ENCODE measurements around the gene FOSL1.

FOSL1 gene

GRCh38 chr11:65890324-65891218, 9.6 kb downstream of the FOSL1 start, which contains the start of gene CCDC85B:
Gene CCDC85B (plus strand): TSS chr11:65890673. CDS start chr11:65890784, 111 bp downstream.
- DNase-seq (ENCODE audit: low spot score), result peak; percentile 93
- Histone ChIP-seq H3K36me3 (replicated peaks in 1 of 2; ENCODE audit: control insufficient read depth in 2 of 2, insufficient read depth in 2 of 2, low read length in 2 of 2) (peaks cover 10 to 15% of the 10 kb centered on the region in 2 donors), H3K9me3 (replicated peaks in 1 of 2; ENCODE audit: control insufficient read depth in 2 of 2, insufficient read depth in 1 of 2, low read depth in 1 of 2, low read length in 2 of 2) (no peaks in the 10 kb centered on the region), H2BK120ac (ENCODE audit: low read depth, low read length) (peak within 1 kb of the TSS; percentile 93), H2BK5ac (ENCODE audit: low read length) (peak within 1 kb of the TSS; percentile 89), H3K23ac (ENCODE audit: low read depth, low read length, poor library complexity) (peak within 1 kb of the TSS; percentile 94), H3K18ac (ENCODE audit: low read length) (peak within 1 kb of the TSS; percentile 98), H3K14ac (ENCODE audit: low read length) (peak within 1 kb of the TSS; percentile 99), H3K27ac (replicated peaks; ENCODE audit: low read length) (peak within 1 kb of the TSS; percentile 48), H3K79me1 (ENCODE audit: low read depth, low read length) (peaks cover 3% of the 10 kb centered on the region), H3K27me3 (ENCODE audit: control insufficient read depth in 3 of 3, insufficient read depth in 3 of 3, low read depth in 1 of 3, low read length in 3 of 3) (peaks cover 0 to 15% (median 0%) of the 10 kb centered on the region in 3 experiments), H3K4me3 (ENCODE audit: low read length in 2 of 2) (peak within 1 kb of the TSS; percentile 57 to 86), H2AK5ac (ENCODE audit: low read depth, low read length) (peak within 1 kb of the TSS; percentile 97), H4K8ac (ENCODE audit: low read depth, low read length) (peak within 1 kb of the TSS; percentile 85), H3K9ac (ENCODE audit: low read depth, low read length, poor library complexity) (peak within 1 kb of the TSS; percentile 96), H2AFZ (ENCODE audit: low read length) (peak within 1 kb of the TSS; percentile 90), H2BK15ac (ENCODE audit: low read length) (peak within 1 kb of the TSS; percentile 42), H4K91ac (ENCODE audit: low read depth, low read length, poor library complexity) (no peak within 1 kb of the TSS), H3K4ac (ENCODE audit: low read length) (peak within 1 kb of the TSS; percentile 80), H2BK12ac (ENCODE audit: low read length) (peak within 1 kb of the TSS; percentile 52), H3K4me2 (ENCODE audit: insufficient read depth, low read length, poor library complexity, severe bottlenecking) (peak within 1 kb of the TSS; percentile 100), H3K4me1 (ENCODE audit: control insufficient read depth in 2 of 2, insufficient read depth in 1 of 2, low read depth in 1 of 2, low read length in 2 of 2) (peaks cover 24 to 27% of the 10 kb centered on the region in 2 donors)
- no CpG with 5 or more reads among the region's 94 CpGs for WGBS, 2 donors (ENCODE audit: extremely low coverage in 2 of 2, insufficient read length in 2 of 2, insufficient replicate concordance in 1 of 2)

GRCh38 chr11:65888163-65888814, 11.9 kb downstream of the FOSL1 start, which contains the start of gene FIBP:
Gene FIBP (minus strand): TSS chr11:65888471. CDS start chr11:65888418, 53 bp downstream.
- Histone ChIP-seq H4K8ac (ENCODE audit: low read depth, low read length) (no peak within 1 kb of the TSS), H2BK120ac (ENCODE audit: low read depth, low read length) (no peak within 1 kb of the TSS), H3K23ac (ENCODE audit: low read depth, low read length, poor library complexity) (peak within 1 kb of the TSS; percentile 99), H2BK5ac (ENCODE audit: low read length) (peak within 1 kb of the TSS; percentile 96), H3K4ac (ENCODE audit: low read length) (peak within 1 kb of the TSS; percentile 8), H3K27me3 (ENCODE audit: control insufficient read depth in 3 of 3, insufficient read depth in 3 of 3, low read depth in 1 of 3, low read length in 3 of 3) (peaks cover 0 to 15% (median 0%) of the 10 kb centered on the region in 3 experiments), H2AK5ac (ENCODE audit: low read depth, low read length) (peak within 1 kb of the TSS; percentile 36), H3K79me1 (ENCODE audit: low read depth, low read length) (peaks cover 3% of the 10 kb centered on the region), H2BK12ac (ENCODE audit: low read length) (no peak within 1 kb of the TSS), H2BK15ac (ENCODE audit: low read length) (peak within 1 kb of the TSS; percentile 40), H3K9ac (ENCODE audit: low read depth, low read length, poor library complexity) (peak within 1 kb of the TSS; percentile 95), H3K27ac (replicated peaks; ENCODE audit: low read length) (peak within 1 kb of the TSS; percentile 95), H3K14ac (ENCODE audit: low read length) (peak within 1 kb of the TSS; percentile 1), H3K36me3 (replicated peaks in 1 of 2; ENCODE audit: control insufficient read depth in 2 of 2, insufficient read depth in 2 of 2, low read length in 2 of 2) (peaks cover 26 to 36% of the 10 kb centered on the region in 2 donors), H4K91ac (ENCODE audit: low read depth, low read length, poor library complexity) (no peak within 1 kb of the TSS), H2AFZ (ENCODE audit: low read length) (peak within 1 kb of the TSS; percentile 94), H3K4me1 (ENCODE audit: control insufficient read depth in 2 of 2, insufficient read depth in 1 of 2, low read depth in 1 of 2, low read length in 2 of 2) (peaks cover 24 to 29% of the 10 kb centered on the region in 2 donors), H3K4me2 (ENCODE audit: insufficient read depth, low read length, poor library complexity, severe bottlenecking) (peak within 1 kb of the TSS; percentile 97), H3K9me3 (replicated peaks in 1 of 2; ENCODE audit: control insufficient read depth in 2 of 2, insufficient read depth in 1 of 2, low read depth in 1 of 2, low read length in 2 of 2) (no peaks in the 10 kb centered on the region), H3K18ac (ENCODE audit: low read length) (peak within 1 kb of the TSS; percentile 97), H3K4me3 (ENCODE audit: low read length in 2 of 2) (peak within 1 kb of the TSS; percentile 93 to 95)
- DNase-seq (ENCODE audit: low spot score), result peak; percentile 97
- no CpG with 5 or more reads among the region's 57 CpGs for WGBS, 2 donors (ENCODE audit: extremely low coverage in 2 of 2, insufficient read length in 2 of 2, insufficient replicate concordance in 1 of 2)

DNA sequence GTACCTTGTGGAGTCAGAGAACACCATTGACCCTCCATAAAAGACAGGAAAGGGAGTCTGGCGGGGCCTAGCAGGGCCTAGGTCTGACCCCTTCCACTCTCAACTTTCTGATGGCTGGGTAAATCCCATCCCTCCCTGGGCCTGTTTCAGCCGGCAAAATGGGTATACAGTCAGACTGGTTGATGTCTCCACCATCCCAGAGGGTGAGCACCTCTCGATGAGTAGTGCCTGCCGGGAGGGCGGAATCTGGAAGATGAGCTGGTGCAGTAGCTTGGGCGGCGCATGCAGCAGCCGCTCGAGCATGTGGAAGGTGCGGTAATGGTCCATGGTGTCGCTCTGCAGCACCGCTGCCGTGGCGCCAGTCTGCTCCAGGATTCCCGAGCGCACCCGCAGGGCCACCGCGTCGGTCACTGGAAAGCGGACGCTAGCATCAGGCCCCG, 12.4 kb downstream of the FOSL1 start:
- H3K4me3 ChIP-seq (ENCODE audit: low read length in 2 of 2), result peak overlapping the region; percentile 93 to 95
- WGBS, 2 donors (ENCODE audit: extremely low coverage in 2 of 2, insufficient read length in 2 of 2, insufficient replicate concordance in 1 of 2), result no CpG with 5 or more reads among the region's 23 CpGs
- peaks cover 28 to 42% of the 10 kb centered on the region in 2 donors for H3K36me3 ChIP-seq (replicated peaks in 1 of 2; ENCODE audit: control insufficient read depth in 2 of 2, insufficient read depth in 2 of 2, low read length in 2 of 2)
- H2AK5ac ChIP-seq (ENCODE audit: low read depth, low read length), result peak overlapping the region; percentile 36
- peak overlapping the region; percentile 99 for H3K23ac ChIP-seq (ENCODE audit: low read depth, low read length, poor library complexity)
- H3K9ac ChIP-seq (ENCODE audit: low read depth, low read length, poor library complexity), result peak overlapping the region; percentile 95
- no peak overlapping the region for H3K14ac ChIP-seq (ENCODE audit: low read length)
- no peak overlapping the region for H4K8ac ChIP-seq (ENCODE audit: low read depth, low read length)
- no peak overlapping the region for H2BK120ac ChIP-seq (ENCODE audit: low read depth, low read length)
- peak overlapping the region; percentile 96 for H2BK5ac ChIP-seq (ENCODE audit: low read length)
- H4K91ac ChIP-seq (ENCODE audit: low read depth, low read length, poor library complexity), result no peak overlapping the region
- peak overlapping the region; percentile 40 for H2BK15ac ChIP-seq (ENCODE audit: low read length)
- peak overlapping the region; percentile 94 for H2AFZ ChIP-seq (ENCODE audit: low read length)
- H2BK12ac ChIP-seq (ENCODE audit: low read length), result no peak overlapping the region
- H3K79me1 ChIP-seq (ENCODE audit: low read depth, low read length), result peaks cover 3% of the 10 kb centered on the region
- DNase-seq (ENCODE audit: low spot score), result no peak
- H3K27me3 ChIP-seq (ENCODE audit: control insufficient read depth in 3 of 3, insufficient read depth in 3 of 3, low read depth in 1 of 3, low read length in 3 of 3), result peaks cover 0 to 15% (median 0%) of the 10 kb centered on the region in 3 experiments
- peak overlapping the region; percentile 97 for H3K18ac ChIP-seq (ENCODE audit: low read length)
- peak overlapping the region; percentile 8 for H3K4ac ChIP-seq (ENCODE audit: low read length)
- peaks cover 21 to 29% of the 10 kb centered on the region in 2 donors for H3K4me1 ChIP-seq (ENCODE audit: control insufficient read depth in 2 of 2, insufficient read depth in 1 of 2, low read depth in 1 of 2, low read length in 2 of 2)
- peak overlapping the region; percentile 95 for H3K27ac ChIP-seq (replicated peaks; ENCODE audit: low read length)
- H3K9me3 ChIP-seq (replicated peaks in 1 of 2; ENCODE audit: control insufficient read depth in 2 of 2, insufficient read depth in 1 of 2, low read depth in 1 of 2, low read length in 2 of 2), result no peaks in the 10 kb centered on the region
- peak overlapping the region; percentile 69 for H3K4me2 ChIP-seq (ENCODE audit: insufficient read depth, low read length, poor library complexity, severe bottlenecking)
